ENCODE results near the gene F13B.
"Not testable (repeated sequence)": the region's sequence is repeated elsewhere in the genome, so short reads cannot be mapped to it uniquely, and the experiment has no call there.

F13B gene

GRCh38 chr1:197041486-197042353 is 25.3 kb downstream of the F13B start:
- no peak for DNase-seq

- no peak for DNase-seq
Measured at GRCh38 chr1:197036861-197037260, 30.2 kb downstream of the F13B start.

GRCh38 chr1:197034631-197035339 is 32.3 kb downstream of the F13B start:
- DNase-seq: not testable (repeated sequence)

GRCh38 chr1:197029749-197030148 is 37.3 kb downstream of the F13B start:
- DNase-seq: no peak

GRCh38 chr1:197027359-197027758 is 39.7 kb downstream of the F13B start:
- DNase-seq: no peak

- DNase-seq: no peak
Measured at GRCh38 chr1:197024460-197024859, 42.6 kb downstream of the F13B start.

GRCh38 chr1:197021716-197022115 is 45.3 kb downstream of the F13B start:
- no peak for DNase-seq

- no peak for DNase-seq
Measured at GRCh38 chr1:197017558-197018146, 49.4 kb downstream of the F13B start.

- no peak for DNase-seq
Measured at GRCh38 chr1:197016751-197017150, 50.3 kb downstream of the F13B start.

- no peak for DNase-seq
Measured at GRCh38 chr1:197013234-197013633, 53.8 kb downstream of the F13B start.

- DNase-seq: no peak
Measured at GRCh38 chr1:197011614-197012013, 55.4 kb downstream of the F13B start.

GRCh38 chr1:197008861-197009260 is 58.2 kb downstream of the F13B start:
- DNase-seq: no peak

- no peak for DNase-seq
Measured at GRCh38 chr1:197003132-197003531, 63.9 kb downstream of the F13B start.

GRCh38 chr1:197001828-197002227 is 65.2 kb downstream of the F13B start:
- DNase-seq: no peak

GRCh38 chr1:196997423-196997822 is 69.6 kb downstream of the F13B start:
- no peak for DNase-seq

- DNase-seq: no peak
Measured at GRCh38 chr1:196993916-196994315, 73.1 kb downstream of the F13B start.

- not testable (repeated sequence) for DNase-seq
Measured at GRCh38 chr1:196991919-196992651, 75.0 kb downstream of the F13B start.
